H54 (cell line): ENCODE results near the gene ASTN1.

Source experiments
- DNase-seq: peaks from one replicate; pipeline ENCODE4 v3.0.0; 2011; ENCODE audit warnings: low spot score, mixed read lengths; ENCODE audit not compliant: insufficient read length
- FAIRE-seq: peaks from 3 replicates; lab custom pipeline; 2011; peaks lifted over from hg19 to GRCh38; lab: Jason Lieb, UNC
- POLR2A ChIP-seq: IDR thresholded peaks from 2 replicates; pipeline ENCODE4 v1.6.1; 2011; ENCODE audit warnings: low read depth, mild to moderate bottlenecking, low read length

ASTN1 gene

GRCh38 chr1:177138347-177138746, 26.2 kb downstream of the ASTN1 start:
- no peak for FAIRE-seq
- TF ChIP-seq POLR2A = no peak

DNA sequence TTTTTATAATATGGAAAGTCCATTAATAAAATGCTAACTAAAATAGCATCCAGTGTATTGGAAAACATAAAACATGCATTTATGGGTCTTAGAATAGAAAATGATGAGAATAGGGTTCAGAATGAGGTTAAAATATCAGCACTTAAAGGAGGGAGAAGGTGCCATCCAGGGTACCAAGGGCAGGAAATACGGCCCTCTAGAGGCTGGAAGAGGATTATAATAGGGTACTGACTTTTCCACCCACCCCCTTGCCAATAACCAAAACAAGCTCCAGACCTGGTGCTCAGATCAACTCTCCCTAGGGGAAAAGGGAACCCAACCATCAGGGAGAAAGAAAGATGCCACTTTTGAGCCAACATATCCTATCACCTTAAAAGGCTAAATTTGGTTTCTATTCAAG, 26.7 kb downstream of the ASTN1 start:
- DNase-seq (no peak), FAIRE-seq (no peak)
- no peak for TF ChIP-seq POLR2A

More at GRCh38 chr1:177138347-177138746, 26.2 kb downstream of the ASTN1 start:
- no peak for DNase-seq

- no peak for DNase-seq
- TF ChIP-seq POLR2A = no peak
- FAIRE-seq = no peak
Observed at GRCh38 chr1:177135250-177135649, 29.3 kb downstream of the ASTN1 start.

- no peak for TF ChIP-seq POLR2A
- DNase-seq (no peak), FAIRE-seq (no peak)
Observed at GRCh38 chr1:177133977-177134538, 30.5 kb downstream of the ASTN1 start.

DNA sequence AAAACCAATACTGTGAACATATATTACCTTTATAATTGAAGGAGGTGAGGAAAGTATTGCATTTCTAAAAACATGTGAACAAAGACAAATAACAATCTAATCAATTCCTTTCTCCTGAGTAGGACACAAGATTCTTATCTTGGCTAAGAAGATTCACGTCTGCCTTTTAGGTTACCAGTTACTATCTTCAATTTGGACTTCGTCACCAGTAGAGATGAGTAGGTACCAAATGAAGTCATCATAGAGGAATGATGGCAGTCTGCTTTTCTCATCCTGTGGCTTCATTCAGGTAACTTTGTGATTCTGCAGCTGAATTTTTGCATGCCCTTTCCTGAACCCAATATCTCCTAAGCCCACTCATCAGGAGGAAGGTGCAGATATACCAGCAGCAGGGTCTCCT, 32.4 kb downstream of the ASTN1 start:
- FAIRE-seq = no peak
- TF ChIP-seq POLR2A = no peak
- DNase-seq = no peak

- FAIRE-seq = no peak
- TF ChIP-seq POLR2A = no peak
- no peak for DNase-seq
Observed at GRCh38 chr1:177131723-177132122, 32.8 kb downstream of the ASTN1 start.

GRCh38 chr1:177130451-177130945, 34.0 kb downstream of the ASTN1 start:
- TF ChIP-seq POLR2A = no peak
- no peak for FAIRE-seq
- no peak for DNase-seq

- FAIRE-seq = no peak
- TF ChIP-seq POLR2A = no peak
Observed at GRCh38 chr1:177128665-177129281, 35.7 kb downstream of the ASTN1 start.

DNA sequence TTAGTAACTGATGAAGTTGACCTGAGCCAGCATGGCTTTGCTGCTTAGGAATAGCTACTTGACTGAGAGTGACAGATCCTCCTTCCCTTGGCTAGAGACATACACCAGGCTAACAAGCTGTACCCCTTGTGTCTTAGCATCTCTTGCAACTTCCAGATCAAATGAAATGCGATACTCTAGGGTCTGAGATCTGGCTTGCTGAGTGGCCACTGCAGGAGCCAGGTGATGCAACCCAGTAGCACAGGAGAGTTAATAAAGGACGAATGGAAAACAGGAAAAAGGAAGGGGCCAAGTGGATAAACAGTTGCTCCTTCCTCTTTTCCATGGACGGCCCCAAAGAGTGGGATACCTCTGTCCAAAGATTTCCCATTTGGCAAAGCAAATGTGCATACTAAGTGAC, 38.2 kb downstream of the ASTN1 start:
- no peak for TF ChIP-seq POLR2A
- no peak for FAIRE-seq
- no peak for DNase-seq

More at GRCh38 chr1:177128665-177129281, 35.7 kb downstream of the ASTN1 start:
- no peak for DNase-seq

- no peak for TF ChIP-seq POLR2A
- FAIRE-seq (no peak), DNase-seq (no peak)
Observed at GRCh38 chr1:177124577-177125278, 39.8 kb downstream of the ASTN1 start.

GRCh38 chr1:177122461-177123251, 41.9 kb downstream of the ASTN1 start:
- no peak for TF ChIP-seq POLR2A
- no peak for FAIRE-seq
- DNase-seq = no peak

DNA sequence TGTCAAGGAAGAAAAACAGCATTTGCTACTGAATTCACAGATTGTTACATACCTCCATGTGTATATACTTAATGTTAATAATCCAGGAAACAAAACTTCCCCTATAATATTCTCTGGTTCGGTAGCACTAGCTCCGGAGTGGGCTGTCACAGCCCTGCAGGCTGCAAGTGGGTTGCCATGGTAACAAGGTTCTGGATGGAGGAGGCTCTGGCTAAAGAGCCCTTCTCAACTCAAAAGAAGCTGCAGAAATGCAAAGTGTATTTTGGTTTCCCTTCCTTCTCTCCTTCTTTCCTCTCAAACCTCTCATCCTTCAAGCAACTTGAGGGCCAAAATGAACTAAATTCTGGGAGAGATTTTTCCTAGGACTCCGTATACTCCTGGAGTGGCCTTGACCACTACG, 45.2 kb downstream of the ASTN1 start:
- FAIRE-seq (no peak), DNase-seq (no peak)
- no peak for TF ChIP-seq POLR2A

DNA sequence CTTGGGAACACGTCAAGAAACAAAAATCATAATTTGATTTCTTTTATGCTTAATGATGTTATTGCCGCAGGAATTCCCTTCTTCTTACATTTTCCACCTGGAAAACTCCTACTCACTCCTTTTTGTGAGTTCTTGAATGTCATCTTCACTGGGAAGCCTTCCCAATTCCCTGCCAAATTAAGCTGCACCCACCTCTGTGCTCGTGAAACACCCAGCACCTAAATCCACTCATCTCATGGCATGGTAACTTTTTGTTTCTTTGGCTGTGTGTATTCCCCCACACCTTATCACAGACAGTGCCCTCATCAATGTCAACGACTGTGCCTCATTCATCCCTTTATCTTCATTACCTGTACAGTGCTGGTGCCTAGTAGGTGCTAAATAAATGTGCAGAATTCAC, 45.6 kb downstream of the ASTN1 start:
- DNase-seq (no peak), FAIRE-seq (no peak)
- no peak for TF ChIP-seq POLR2A

DNA sequence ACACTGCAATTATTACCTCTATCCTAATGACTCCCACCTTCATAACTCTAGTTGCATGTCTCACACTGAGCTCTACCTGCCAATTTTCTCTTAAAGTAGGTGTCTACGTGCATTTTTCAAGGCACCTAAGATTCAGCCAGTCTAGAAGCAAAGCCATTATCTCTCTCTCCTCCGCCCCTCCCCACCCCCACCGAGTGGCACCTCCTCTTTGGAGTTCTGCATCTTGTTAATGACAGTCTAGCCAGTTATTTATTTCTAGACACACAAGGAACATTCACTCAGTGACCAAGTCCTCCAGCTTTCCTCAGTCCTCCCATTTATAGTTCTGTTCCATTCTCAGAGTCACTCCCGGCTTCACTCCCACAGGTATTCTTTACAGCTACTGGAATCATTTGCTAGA, 47.6 kb downstream of the ASTN1 start:
- TF ChIP-seq POLR2A = no peak
- FAIRE-seq = no peak

More for the DNA sequence above, 47.6 kb downstream of the ASTN1 start:
- DNase-seq = no peak
